HPDE6-E6E7 (cell line): Measurements from ENCODE around the gene L3MBTL4.

Source experiments
- DNase-seq: peaks from one replicate; pipeline ENCODE4 v3.0.0; 2011; ENCODE audit warnings: missing footprints; ENCODE audit errors: extremely low spot score

The L3MBTL4 gene

DNA sequence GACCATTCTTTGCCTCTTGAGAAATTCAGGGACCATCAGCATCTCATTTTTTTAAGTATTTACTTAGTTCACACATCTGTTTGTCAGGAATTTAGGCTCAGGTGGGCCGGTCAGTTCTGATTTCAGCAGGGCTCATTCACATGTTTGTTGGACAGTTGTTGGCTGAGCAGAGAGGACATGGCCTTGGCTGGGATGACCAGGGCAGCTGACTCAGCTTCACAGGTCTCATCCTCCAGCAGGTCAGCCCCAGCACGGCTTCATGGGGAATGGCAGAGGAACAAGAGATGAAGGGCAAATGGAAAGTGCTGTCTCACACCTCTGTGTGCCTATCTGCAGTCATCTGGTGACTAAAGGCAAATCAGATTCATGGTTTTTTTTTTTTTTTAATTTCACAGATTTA, 383.3 kb downstream of the L3MBTL4 start:
- no peak for DNase-seq

DNA sequence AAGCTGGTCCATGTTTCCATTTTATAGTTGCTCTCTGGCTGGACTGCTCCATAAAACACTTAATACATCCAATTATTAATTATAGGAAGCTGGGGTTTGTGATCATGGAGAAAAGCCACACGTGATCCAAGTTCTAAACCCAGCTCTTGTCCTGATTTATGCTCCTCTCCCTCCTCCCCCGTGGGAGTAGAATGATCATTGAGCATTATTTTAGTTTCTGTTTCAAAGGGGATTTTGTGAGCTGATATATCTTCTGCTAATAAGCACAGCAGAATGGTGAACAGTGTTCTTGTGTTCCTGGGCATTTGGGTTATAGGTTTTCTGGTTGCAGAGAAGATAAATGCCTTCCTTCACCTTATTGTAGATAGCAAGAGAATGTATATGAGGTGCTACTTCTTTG, 383.7 kb downstream of the L3MBTL4 start:
- no peak for DNase-seq

GRCh38 chr18:6024745-6025248, 389.9 kb downstream of the L3MBTL4 start:
- no peak for DNase-seq

- no peak for DNase-seq
These were observed 391.2 kb downstream of the L3MBTL4 start for GRCh38 chr18:6023551-6023950.

GRCh38 chr18:6022845-6023244, 391.9 kb downstream of the L3MBTL4 start:
- DNase-seq, result no peak

DNA sequence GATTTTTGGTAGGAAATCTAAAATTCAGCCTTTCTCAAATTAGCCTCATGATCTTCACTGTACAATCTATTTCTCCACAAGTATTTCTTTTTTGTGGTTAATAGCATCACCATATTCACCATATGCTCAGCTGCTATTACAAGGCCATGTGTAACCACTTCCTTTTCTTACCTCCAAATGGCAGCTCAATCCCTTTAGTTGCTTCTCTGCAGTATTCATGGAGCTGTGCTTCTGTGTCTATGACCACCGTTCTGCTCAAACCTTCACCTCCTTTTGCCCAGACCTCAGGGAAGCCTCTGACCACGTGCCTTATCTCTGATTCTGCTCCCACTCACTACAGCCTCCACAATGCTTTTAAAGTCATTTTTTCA, 392.7 kb downstream of the L3MBTL4 start:
- DNase-seq, result no peak

GRCh38 chr18:6021306-6022073, 393.2 kb downstream of the L3MBTL4 start:
- no peak for DNase-seq

- DNase-seq, result no peak
These were observed 396.0 kb downstream of the L3MBTL4 start for GRCh38 chr18:6018671-6019070.

DNA sequence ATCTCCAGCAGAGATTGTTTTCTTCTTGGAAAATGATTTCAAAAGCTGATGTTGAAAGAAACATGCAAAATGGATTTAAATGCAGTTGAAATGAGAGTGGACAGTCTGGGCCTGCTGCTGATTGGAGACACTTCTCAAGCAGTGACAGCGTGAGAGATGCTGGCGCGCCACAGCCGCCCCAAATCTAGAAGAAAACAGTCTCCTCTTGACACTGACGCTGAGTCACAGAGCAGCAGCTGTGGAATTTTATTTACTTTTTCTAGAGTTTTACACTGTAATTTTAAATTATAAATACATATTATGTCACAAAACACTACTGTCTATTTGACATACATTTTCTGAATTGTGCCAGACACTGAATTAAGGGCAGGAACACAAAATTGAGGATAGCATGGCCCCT, 397.5 kb downstream of the L3MBTL4 start:
- no peak for DNase-seq

DNA sequence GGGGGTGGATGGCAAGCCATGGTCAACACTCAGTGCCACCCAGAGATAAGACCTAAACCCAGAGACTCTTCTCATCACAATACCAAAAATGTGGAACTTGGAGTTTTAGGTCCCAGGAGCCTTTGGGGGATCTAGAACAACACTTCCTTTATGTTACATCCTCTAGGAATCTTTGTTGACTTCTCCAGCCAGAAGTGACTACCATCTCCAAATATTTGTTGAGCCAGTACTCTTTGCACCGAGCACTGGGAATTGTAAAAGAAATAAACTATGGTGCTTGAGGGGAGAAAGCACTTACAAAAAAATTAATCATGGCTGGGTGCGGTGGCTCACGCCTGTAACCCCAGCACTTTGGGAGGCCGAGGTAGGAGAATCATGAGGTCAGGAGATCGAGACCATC, 399.3 kb downstream of the L3MBTL4 start:
- DNase-seq, result no peak

- no peak for DNase-seq
These were observed 401.4 kb downstream of the L3MBTL4 start for GRCh38 chr18:6013171-6013810.

DNA sequence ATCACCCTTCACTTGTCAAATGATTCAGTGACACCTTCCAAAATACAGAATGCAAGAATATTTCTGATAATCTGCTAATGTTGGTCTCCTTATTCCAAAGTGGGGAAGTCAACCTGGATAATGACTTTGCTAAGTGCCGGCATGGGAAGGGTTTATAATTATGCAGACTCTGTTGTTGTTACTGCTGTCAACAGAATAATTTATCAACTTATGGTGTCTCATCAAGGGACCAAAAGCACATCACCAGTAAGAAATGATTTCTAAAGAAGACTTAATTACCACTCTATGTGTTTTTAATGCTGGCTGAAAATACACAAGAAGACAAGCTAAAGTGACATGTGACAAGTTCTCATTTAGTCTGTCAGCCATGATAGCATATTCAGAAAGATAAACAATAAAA, 403.8 kb downstream of the L3MBTL4 start:
- DNase-seq, result no peak

- no peak for DNase-seq
These were observed 404.4 kb downstream of the L3MBTL4 start for GRCh38 chr18:6010284-6010683.

DNA sequence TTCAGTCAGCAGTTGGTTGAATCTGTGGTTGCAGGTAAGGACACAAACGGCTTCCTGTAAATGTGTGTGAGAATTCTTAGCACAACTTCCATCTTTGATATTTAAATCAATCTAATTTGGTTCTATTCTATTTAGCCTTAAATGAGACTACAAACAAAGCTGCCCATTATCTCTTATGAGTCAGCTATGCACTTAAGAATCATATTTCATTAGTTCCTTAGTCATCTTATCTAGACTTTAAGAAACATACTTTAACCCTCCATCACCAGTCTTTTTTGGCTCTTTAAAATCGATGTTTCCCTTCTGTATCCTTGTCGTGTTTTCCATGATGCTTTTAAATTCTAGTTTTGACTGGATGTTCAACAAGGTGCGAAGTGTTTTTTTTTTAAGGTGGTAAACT, 405.0 kb downstream of the L3MBTL4 start:
- DNase-seq, result no peak

- no peak for DNase-seq
These were observed 410.0 kb downstream of the L3MBTL4 start for GRCh38 chr18:6004683-6005082.

DNA sequence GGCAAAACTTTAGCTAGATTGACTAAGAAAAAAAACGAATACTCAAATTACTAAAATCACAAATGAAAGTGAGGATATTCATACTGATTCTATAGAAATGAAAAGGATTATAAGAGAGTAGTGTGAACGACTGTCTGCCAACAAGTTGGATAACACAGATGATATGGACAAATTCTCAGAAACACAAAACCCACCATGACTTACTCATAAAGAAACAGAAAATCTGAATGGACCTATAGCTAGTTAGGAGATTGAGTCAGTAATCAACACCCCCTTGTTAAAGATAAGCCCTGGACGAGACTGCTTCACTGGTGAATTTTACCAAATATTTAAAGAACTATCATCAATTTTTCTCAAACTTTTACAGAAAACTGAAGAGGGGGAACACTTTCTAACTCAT, 410.6 kb downstream of the L3MBTL4 start:
- no peak for DNase-seq

DNA sequence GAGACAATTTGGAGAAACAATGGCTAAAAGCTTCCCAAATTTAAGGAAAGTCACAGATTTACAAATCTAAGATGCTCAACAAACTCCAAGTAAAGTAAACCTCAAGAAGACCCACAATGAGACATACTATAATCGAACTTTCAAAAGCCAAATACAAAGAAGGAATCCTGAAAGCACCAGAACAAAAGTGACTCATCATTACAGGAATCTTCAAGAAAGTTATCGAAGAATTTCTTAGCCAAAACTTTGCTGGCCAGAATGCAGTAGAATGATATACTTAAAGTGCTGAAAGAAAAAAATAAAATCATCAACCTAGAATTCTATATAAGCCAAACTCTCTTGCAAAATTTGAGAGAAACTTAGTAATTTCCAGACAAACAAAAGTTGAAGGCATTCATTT, 412.8 kb downstream of the L3MBTL4 start:
- DNase-seq, result no peak

DNA sequence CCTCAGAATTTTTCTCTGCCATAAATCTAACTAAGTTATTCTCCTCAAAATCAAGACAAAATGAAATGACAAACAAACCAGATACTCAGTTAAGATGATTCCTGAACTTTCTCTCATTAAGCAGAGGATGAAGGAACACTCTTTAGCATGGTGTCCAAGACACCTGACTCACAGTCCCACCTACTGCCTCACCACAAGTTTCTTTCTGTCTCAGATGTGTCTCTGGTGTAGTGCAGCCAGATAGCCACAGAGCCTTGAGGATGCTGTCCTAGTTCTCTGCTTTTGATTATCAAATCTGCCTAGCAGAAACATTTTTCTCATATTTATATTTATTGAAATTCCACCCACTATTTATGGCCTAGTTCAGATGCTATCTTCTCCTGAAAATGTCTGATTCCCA, 415.8 kb downstream of the L3MBTL4 start:
- no peak for DNase-seq

DNA sequence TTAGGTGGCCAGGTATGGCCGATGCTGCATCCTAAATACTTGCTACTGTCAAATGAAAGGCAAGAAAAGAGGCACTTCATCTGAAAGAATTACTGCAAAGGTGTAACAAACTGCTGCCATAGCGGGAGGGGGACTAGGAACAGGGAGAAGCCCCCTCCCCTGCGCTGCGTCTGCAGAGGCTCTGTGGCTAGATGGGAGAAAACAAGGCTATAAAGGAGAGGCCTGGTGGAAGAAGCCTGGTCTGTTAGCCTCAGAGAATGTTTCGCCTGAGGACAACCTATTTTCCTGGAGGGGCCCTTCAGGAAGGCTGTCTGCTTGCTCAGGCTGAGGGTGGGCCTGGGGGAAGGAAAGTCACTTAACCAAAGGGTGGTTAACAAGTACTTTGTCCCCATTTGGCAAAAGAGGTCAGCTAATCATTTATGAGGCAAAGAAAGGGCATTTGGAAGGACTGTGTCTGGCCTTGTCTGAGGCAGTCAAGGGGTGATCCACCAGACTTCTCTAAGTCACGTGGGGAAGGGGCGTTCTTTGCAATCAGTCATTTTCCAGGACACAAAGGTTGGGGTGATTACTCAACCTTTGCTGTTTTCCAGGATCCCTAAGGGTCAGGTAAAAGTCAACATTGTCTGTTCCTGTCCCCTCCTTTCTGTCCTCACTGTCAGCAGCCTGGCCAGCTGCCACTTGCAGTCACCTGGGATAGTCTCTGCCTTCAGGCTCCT, 416.4 kb downstream of the L3MBTL4 start:
- DNase-seq, result no peak

GRCh38 chr18:5997361-5997760, 417.4 kb downstream of the L3MBTL4 start:
- DNase-seq, result no peak

GRCh38 chr18:5995626-5996025, 419.1 kb downstream of the L3MBTL4 start:
- DNase-seq, result no peak

DNA sequence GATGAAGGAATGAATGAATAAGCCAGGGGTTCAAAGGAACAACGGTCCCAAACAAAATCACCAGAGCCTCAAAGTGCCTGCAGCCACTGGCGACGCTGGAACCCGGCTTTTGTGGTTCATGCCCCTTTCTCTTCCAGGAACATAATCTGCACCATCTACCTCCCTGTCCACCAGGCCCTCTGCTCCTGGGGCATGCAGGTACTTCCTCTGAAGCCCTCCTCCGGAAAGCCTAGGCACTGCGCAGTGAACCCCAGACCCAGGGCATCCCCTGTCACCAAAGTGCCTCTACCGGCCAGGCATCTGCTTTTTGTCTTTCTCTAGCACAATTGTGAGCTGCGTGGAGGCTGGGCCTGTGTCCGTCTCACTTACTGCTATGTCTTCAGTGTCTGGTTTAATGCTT, 420.8 kb downstream of the L3MBTL4 start:
- DNase-seq, result no peak

GRCh38 chr18:5992381-5992780, 422.3 kb downstream of the L3MBTL4 start:
- no peak for DNase-seq
